Left forelimb (tissue), 1 donor: Measurements from ENCODE around the gene HS6ST3.

Experiments used
- DNase-seq: peaks from one replicate; pipeline ENCODE4 v3.0.0-alpha.2; 2018; ENCODE audit warnings: low spot score

Gene HS6ST3

DNA sequence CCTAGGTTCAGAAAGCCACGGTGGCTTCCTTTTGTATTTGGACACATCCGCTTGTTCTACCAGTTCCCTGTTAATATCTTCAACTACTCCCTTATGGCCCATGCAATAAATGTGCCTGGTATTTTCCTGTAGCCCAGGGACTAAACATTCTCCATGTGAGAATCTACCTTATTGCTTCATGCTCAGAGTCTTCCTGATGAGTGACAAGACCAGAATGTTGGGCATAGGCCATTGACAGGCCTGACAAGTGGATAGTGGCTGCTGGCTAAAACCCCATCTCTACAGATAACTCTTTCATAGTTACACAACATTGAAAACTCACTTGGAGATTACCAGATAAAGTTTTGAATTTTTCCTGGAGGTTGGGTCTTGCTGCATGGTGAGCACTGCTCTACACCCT is 449.9 kb downstream of the HS6ST3 start:
- DNase-seq, result no peak

DNA sequence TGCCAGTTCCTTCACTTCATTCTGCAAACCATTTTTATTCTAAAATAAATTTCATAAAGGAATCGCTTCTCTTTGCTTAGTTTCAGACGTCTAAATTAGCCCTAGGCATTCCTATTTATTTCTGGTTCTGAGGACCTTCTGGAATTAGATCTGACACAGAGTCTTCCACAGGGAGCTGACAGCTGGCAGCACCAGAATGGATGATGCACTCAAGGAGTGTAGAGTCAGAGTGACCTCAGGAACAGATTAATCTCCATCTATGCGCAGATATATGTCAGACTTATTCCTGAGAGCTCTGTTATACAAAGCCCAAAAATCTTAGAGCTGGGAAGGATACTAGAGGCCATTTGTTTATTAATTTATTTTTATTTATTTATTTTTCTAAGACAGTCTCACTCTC is 450.8 kb downstream of the HS6ST3 start:
- DNase-seq, result no peak

DNA sequence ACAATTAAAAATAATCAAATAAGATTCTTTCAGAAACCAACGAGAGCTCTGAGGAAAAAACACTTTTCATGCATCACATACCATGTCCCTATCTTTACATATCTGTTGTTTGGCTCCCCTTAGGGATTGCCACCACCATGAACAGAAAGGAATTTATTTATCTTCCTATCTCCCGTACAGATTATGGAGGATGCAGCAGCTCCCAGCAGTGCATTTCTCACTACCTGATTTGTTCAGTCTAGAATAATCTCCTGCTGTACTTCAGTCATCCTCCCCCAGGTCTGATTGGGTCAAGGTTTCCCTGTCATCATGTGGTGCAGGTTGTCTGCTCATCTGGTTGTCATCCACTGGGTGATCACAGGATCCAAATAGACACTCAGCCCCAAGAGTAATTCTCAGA is 453.1 kb downstream of the HS6ST3 start:
- no peak for DNase-seq

GRCh38 chr13:96544957-96545356 is 455.1 kb downstream of the HS6ST3 start:
- no peak for DNase-seq

GRCh38 chr13:96546463-96546862 is 456.6 kb downstream of the HS6ST3 start:
- DNase-seq, result no peak

DNA sequence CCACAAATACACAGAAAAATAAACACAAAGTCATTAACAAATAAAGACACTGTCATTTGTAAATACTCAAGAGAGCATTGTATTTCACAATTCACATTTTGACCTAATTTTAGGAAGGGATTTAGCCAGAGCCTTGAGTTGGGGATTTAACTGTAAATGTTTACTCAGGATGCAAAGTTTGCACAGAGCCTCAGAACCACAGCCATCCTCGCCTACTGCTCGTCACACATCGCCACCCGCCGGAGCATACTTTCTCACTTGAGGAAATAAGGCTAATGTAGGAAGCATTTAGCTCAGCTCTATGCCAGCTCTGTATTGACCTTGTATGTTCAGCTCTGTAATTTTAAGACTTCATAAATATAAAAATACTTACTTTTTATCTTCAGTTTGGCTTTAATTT is 461.6 kb downstream of the HS6ST3 start:
- no peak for DNase-seq

DNA sequence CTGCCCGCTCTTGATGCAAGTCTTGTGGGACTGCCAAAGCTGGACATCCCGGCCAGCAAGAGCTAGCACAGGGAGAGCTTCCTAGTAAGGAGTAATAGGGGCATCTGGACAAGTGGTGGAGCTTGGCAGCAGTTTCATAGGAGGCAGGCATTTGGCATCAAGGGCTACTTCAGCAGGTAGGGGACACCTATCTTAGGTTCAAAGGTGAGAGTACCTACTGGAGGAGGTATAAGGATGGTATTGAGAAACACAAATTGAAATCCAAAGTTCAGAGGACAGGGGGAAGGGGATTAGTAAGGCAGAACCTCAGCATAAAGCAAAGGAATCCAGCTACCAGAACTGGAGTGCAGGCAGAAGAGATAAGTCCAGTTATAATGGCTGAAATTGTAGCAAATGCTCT is 462.7 kb downstream of the HS6ST3 start:
- DNase-seq, result no peak

DNA sequence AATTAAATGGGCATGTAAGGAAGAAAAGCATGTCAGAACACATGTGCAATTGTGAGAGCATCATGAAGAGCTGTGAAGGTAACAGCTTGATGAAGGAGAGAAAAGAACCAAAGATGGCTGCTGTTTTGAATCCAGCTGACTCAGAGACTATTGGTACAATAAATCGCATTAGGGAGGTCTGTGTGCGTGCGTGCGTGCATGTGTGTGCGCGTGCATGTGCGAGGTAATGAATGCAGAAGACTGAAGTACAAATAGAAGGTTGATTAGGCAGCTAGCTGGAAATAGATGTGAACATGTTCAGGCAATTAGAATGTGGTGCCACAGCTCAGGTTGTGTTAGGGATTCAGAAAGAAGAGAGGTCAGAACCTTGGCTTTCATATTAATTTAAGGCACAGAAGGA is 463.9 kb downstream of the HS6ST3 start:
- DNase-seq, result no peak

GRCh38 chr13:96573563-96573962 is 483.7 kb downstream of the HS6ST3 start:
- DNase-seq, result no peak

DNA sequence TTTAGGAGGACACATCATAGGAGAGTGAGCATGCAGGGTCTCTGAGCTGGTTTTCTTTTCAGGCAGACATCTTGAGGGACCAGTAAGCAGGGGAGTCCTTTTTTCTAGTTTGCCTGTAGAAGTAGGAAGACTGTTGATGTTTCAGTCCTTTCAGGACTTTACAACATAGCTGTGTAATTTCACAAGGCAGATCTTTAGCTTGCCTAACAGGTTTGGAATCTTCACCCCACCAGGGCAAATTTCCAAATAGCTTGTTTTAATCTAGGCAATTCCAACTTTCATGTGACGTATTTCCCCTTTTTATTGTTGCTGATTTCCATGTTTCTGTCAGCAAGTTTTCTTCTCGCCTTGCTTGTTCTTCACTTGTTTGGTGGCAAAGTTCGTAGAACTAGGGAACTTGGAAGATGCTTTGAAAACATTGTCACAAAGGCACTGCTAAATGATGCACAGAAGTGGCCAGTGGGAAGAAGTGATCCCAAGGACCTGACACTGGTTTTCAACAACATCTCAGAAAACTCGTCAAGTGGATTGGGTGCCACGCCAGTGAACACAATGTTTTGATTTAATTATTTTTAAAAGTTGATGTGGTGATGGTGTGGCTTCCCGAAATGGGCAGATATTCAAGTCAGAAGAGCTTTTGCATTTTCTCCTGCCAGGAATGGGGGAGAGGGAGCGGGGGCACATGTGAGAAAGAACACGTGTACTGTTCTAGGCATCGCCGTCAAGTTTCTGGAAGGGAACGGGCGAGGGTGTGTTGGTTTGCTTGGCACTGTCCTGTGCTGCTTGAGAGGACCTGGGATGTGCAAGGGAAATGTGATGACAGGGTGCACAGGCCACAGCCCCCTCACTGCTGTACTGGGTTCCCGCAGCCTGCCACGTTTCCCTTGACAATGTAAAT is 485.8 kb downstream of the HS6ST3 start:
- no peak for DNase-seq

DNA sequence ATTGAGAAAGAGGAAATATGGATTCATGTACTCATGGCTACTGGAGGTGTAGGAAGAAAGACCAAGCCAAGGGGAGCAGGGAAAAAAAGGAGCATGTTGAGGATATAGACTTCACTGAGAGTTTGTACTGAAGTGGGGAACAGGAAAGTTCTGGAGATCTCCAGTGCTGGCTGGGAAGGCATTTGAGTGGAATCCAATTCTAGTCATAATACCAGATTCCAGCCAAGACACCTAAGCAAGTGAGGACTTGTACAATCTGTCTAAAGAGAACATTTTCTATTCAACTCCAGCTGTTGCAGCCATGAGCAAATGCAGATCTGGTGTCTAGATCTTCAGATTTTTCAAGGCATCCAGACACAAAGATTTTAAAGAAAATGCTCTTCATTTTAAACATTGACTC is 491.8 kb downstream of the HS6ST3 start:
- no peak for DNase-seq

DNA sequence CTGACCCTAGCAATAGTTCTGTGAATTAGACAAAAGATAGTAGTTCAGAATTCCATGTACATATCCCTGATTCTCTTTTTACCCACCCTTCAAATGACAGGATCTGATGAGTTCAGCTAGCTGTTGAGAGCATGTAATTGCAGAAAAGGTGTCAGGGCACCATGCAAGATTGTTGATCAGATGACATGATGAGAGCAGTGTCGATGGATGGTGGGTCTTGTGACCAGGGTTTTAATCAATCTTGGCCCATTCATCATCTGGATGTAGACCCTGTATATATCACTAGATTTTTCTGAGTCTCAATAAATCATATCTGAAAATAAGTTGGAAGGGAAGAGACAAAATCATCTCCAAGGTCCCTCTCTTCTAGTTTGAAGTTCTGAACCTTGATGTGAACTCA is 525.3 kb downstream of the HS6ST3 start:
- no peak for DNase-seq

DNA sequence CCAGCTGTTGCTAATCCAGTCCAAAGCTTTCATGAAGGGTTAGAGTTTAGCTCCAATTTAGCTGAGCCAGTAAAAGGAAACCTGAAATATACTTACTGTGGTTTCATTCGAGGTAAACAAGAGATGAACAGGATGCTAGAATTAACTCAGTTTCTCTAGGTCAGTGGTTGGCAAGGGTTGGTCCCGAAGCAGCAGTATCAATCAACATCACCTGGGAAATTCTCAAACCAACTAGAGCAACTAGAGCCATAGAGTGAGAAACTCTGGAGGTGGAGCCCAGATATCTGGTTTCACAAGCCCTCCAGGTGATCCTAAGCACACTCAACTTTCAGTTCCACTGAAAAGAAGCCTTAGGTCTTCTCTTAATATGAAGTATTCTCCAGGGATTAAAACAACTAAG is 527.6 kb downstream of the HS6ST3 start:
- DNase-seq, result no peak

GRCh38 chr13:96621634-96622183 is 531.8 kb downstream of the HS6ST3 start:
- no peak for DNase-seq

- no peak for DNase-seq
Observed at GRCh38 chr13:96629331-96629730, 539.4 kb downstream of the HS6ST3 start.

DNA sequence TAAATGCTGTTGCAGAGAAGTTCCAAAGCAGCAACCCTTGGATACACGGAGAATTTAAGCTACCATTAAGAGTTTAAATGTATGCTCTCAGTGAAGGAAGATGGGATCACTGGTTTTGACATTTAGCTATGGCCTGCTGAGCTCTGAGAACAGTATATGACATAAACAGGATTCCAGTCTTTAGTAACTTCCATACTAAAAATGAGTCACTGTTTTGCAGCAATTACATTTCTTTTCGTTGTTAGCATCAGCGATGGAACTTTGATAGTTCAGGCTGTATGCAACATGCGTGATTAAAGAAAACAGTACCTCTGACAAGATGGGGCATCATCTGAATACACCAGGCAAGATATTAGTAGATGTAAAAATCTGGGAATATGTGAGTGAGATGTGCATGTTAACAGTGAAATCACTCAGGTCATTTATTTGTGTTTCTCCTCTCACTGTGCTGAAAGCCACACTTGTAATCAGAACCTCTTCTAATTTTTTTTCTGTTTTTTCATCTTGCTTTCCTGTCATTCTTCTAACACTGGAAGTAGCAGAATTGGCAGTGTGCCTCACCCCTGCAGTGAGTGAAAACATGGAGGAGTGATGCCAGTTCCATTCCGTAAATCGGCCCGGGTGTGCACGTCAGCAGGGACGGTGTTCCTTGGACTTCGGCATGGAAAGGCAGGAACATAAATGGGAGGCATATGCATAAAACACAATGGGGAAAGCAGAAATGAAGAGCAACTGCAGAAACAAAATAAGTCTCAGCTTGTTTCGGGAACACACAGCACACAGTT is 542.8 kb downstream of the HS6ST3 start:
- no peak for DNase-seq

DNA sequence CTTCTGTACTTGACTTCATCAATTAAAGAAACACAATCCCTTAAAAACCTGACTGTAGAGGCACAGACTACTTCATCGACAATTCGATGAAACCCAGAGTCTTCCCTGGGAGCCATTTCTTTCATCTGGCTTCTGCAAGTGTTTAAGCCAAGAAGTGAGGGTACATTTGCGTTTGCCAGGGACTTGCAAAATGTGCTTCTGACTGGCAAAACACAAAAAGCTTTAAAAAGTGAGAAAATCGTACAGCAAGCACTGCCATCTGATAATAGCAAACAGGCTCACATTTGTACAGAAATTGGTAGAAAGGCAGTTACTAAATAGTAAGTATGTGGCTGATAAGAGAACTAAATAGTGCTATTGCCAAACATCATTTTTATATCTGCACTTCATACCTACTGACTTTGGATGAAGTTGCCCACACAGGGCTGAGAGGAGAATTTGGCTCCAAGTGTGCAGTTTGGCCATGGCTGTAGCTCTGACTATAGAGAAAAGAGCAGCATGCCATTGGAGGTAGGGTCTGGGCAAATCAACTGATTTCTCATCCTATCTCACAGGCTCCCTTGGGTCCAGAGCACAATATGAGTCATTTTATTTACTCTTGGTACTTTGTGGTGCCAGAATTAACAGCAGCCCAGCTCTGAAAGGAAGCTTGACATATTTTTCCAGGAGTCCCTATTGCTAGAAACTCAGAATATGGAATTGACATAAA is 546.2 kb downstream of the HS6ST3 start:
- no peak for DNase-seq

- DNase-seq, result no peak
Observed at GRCh38 chr13:96637039-96637438, 547.1 kb downstream of the HS6ST3 start.

- DNase-seq, result no peak
Observed at GRCh38 chr13:96646101-96646500, 556.2 kb downstream of the HS6ST3 start.

- DNase-seq, result no peak
Observed at GRCh38 chr13:96646515-96647211, 556.8 kb downstream of the HS6ST3 start.

- DNase-seq, result no peak
Observed at GRCh38 chr13:96650301-96650886, 560.5 kb downstream of the HS6ST3 start.
